ENCODE results near the gene RFX2. TPM values are rescaled to one million over a fixed set of nuclear protein-coding genes. Genes with fewer than 3 reads are reported as not detected.

Gene RFX2
- total and polyA plus RNA-seq, 2 donors from 2014 or later, result 4.6 to 12.6 TPM

DNA sequence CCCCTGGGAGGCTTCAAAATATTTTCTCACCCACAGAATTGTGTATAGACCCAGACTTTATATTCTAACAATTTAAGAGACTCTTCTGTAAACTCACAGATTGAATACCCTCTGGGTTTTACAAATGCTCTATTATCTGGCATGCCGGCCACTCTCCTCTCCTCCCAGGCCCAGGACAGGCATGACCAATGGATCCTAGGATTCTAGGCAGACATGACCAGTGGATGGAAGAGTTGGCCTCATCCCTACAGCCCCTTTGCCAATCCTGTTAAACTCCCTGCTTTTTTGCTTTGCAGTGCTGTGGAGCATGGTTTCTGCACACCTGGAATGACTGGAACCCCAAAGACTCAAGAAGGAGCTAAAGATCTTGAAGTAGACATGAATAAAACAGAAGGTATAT lies 30.9 kb upstream of the RFX2 start:
- intact Hi-C loops (cut with DNase I), result no loop called here
- Histone ChIP-seq H3K4me1 (ENCODE audit: control insufficient read depth in 2 of 3, insufficient read depth in 2 of 3, low read depth in 1 of 3, low read length in 3 of 3) (no peaks in the 10 kb centered on the region), H3K27ac (ENCODE audit: low read depth in 2 of 2, low read length in 2 of 2) (no peak overlapping the region), H3K36me3 (ENCODE audit: control insufficient read depth in 2 of 3, insufficient read depth in 3 of 3, low read length in 3 of 3) (no peaks in the 10 kb centered on the region), H3K9me3 (ENCODE audit: control insufficient read depth in 2 of 3, insufficient read depth in 1 of 3, low read length in 3 of 3) (no peaks in the 10 kb centered on the region), H3K27me3 (ENCODE audit: control insufficient read depth, insufficient read depth, low read length) (no peaks in the 10 kb centered on the region), H3K4me3 (ENCODE audit: low read length in 3 of 3) (no peak overlapping the region), H3K9ac (ENCODE audit: low read length in 3 of 3) (no peak overlapping the region)
- no peak for DNase-seq
- TF ChIP-seq, protein P1, sequence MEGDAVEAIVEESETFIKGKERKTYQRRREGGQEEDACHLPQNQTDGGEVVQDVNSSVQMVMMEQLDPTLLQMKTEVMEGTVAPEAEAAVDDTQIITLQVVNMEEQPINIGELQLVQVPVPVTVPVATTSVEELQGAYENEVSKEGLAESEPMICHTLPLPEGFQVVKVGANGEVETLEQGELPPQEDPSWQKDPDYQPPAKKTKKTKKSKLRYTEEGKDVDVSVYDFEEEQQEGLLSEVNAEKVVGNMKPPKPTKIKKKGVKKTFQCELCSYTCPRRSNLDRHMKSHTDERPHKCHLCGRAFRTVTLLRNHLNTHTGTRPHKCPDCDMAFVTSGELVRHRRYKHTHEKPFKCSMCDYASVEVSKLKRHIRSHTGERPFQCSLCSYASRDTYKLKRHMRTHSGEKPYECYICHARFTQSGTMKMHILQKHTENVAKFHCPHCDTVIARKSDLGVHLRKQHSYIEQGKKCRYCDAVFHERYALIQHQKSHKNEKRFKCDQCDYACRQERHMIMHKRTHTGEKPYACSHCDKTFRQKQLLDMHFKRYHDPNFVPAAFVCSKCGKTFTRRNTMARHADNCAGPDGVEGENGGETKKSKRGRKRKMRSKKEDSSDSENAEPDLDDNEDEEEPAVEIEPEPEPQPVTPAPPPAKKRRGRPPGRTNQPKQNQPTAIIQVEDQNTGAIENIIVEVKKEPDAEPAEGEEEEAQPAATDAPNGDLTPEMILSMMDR (IDR thresholded peaks at IDR 0.05; ENCODE audit: borderline replicate concordance, extremely low read depth, insufficient read depth), result no peak
- FAIRE-seq, result no peak

DNA sequence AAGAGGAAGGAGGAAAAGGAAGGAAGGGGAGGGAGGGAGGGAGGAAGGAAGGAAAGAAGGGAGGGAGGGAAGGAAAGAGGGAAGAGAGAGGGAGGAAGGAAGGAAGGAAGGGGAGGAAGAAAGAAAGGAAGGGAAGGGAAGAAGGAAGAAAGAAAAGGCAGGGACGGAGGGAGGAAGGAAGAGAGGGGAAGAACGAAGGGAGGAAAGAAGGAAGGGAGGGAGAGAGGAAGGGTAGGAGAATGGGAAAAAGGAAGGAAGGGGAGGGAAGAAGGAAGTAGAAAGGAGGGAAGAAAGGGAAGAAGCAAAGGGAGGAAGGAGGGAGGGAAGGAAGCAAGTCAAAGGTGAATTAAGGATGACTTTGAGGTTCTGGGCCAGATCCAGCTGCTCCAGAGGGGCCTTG lies 28.2 kb upstream of the RFX2 start:
- TF ChIP-seq, protein P1 (IDR thresholded peaks at IDR 0.05; ENCODE audit: borderline replicate concordance, extremely low read depth, insufficient read depth), result no peak
- Histone ChIP-seq H3K9ac (ENCODE audit: low read length in 3 of 3) (no peak overlapping the region), H3K9me3 (ENCODE audit: control insufficient read depth in 2 of 3, insufficient read depth in 1 of 3, low read length in 3 of 3) (no peaks in the 10 kb centered on the region), H3K27me3 (ENCODE audit: control insufficient read depth, insufficient read depth, low read length) (no peaks in the 10 kb centered on the region), H3K4me1 (ENCODE audit: control insufficient read depth in 2 of 3, insufficient read depth in 2 of 3, low read depth in 1 of 3, low read length in 3 of 3) (no peaks in the 10 kb centered on the region), H3K4me3 (ENCODE audit: low read length in 3 of 3) (no peak overlapping the region), H3K27ac (ENCODE audit: low read depth in 2 of 2, low read length in 2 of 2) (no peak overlapping the region), H3K36me3 (ENCODE audit: control insufficient read depth in 2 of 3, insufficient read depth in 3 of 3, low read length in 3 of 3) (no peaks in the 10 kb centered on the region)
- FAIRE-seq (no peak), DNase-seq (no peak)
- intact Hi-C loops (cut with DNase I), result loop anchor here (5.0 kb wide), 1 partner anchor 96 kb away; no protein-coding TSS in a partner anchor

- Histone ChIP-seq H3K27ac (ENCODE audit: low read depth in 2 of 2, low read length in 2 of 2) (no peak overlapping the region), H3K4me1 (ENCODE audit: control insufficient read depth in 2 of 3, insufficient read depth in 2 of 3, low read depth in 1 of 3, low read length in 3 of 3) (no peaks in the 10 kb centered on the region), H3K27me3 (ENCODE audit: control insufficient read depth, insufficient read depth, low read length) (no peaks in the 10 kb centered on the region), H3K9me3 (ENCODE audit: control insufficient read depth in 2 of 3, insufficient read depth in 1 of 3, low read length in 3 of 3) (no peaks in the 10 kb centered on the region), H3K4me3 (ENCODE audit: low read length in 3 of 3) (no peak overlapping the region), H3K36me3 (ENCODE audit: control insufficient read depth in 2 of 3, insufficient read depth in 3 of 3, low read length in 3 of 3) (no peaks in the 10 kb centered on the region), H3K9ac (ENCODE audit: low read length in 3 of 3) (no peak overlapping the region)
- no peak for FAIRE-seq
- TF ChIP-seq, protein P1 (IDR thresholded peaks at IDR 0.05; ENCODE audit: borderline replicate concordance, extremely low read depth, insufficient read depth), result no peak
- no peak for DNase-seq
- intact Hi-C loops (cut with DNase I), result loop anchor here (5.0 kb wide), 1 partner anchor 96 kb away; no protein-coding TSS in a partner anchor
Measured at GRCh38 chr19:6138066-6138465, 27.8 kb upstream of the RFX2 start.

DNA sequence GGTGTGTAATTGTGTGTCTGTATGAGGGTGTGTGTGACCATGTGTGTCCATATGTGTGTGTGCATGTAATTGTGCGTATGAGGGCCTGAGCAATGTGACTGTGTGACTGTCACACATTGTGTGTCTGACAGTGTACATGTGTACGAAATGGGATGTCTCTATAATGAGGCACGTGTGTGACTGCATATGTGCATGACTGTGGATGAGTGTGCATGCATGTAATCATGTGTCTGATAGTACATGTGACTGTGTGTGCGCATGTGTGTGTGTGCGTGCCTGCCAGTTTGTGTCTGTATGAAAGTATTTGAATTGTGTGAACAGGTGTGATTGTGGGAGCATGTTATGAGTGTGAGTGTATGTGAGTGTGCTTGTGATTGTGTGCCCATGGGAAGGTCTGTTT lies 22.9 kb upstream of the RFX2 start:
- intact Hi-C loops (cut with DNase I), result no loop called here
- TF ChIP-seq, protein P1 (IDR thresholded peaks at IDR 0.05; ENCODE audit: borderline replicate concordance, extremely low read depth, insufficient read depth), result no peak
- H3K4me3 ChIP-seq (ENCODE audit: low read length in 3 of 3), result no peak overlapping the region
- no peaks in the 10 kb centered on the region for H3K4me1 ChIP-seq (ENCODE audit: control insufficient read depth in 2 of 3, insufficient read depth in 2 of 3, low read depth in 1 of 3, low read length in 3 of 3)
- no peak overlapping the region for H3K27ac ChIP-seq (ENCODE audit: low read depth in 2 of 2, low read length in 2 of 2)
- H3K27me3 ChIP-seq (ENCODE audit: control insufficient read depth, insufficient read depth, low read length), result no peaks in the 10 kb centered on the region
- no peaks in the 10 kb centered on the region for H3K36me3 ChIP-seq (ENCODE audit: control insufficient read depth in 2 of 3, insufficient read depth in 3 of 3, low read length in 3 of 3)
- no peaks in the 10 kb centered on the region for H3K9me3 ChIP-seq (ENCODE audit: control insufficient read depth in 2 of 3, insufficient read depth in 1 of 3, low read length in 3 of 3)
- DNase-seq (no peak), FAIRE-seq (no peak)
- no peak overlapping the region for H3K9ac ChIP-seq (ENCODE audit: low read length in 3 of 3)

Data from kidney (tissue), 14 donors.